Measurements from ENCODE around the gene MGAT4A.
A peak's percentile ranks its signal among the peaks of the same experiment; 100 is the strongest.
"Not testable (repeated sequence)": the region's sequence is repeated elsewhere in the genome, so short reads cannot be mapped to it uniquely, and the experiment has no call there.

Gene MGAT4A

GRCh38 chr2:98759827-98760625 is 29.1 kb upstream of the MGAT4A start:
- no peak for DNase-seq

GRCh38 chr2:98759338-98759737 is 28.4 kb upstream of the MGAT4A start:
- DNase-seq = no peak

GRCh38 chr2:98757904-98758421 is 27.0 kb upstream of the MGAT4A start:
- peak in 26 of 58 donors; percentile 18 to 61 (median 38) for DNase-seq

GRCh38 chr2:98753801-98754200 is 22.9 kb upstream of the MGAT4A start:
- DNase-seq = no peak

GRCh38 chr2:98752711-98753110 is 21.8 kb upstream of the MGAT4A start:
- not testable (repeated sequence) for DNase-seq

- DNase-seq = no peak
Observed at GRCh38 chr2:98751748-98752147, 20.8 kb upstream of the MGAT4A start.

- no peak for DNase-seq
Observed at GRCh38 chr2:98750593-98751282, 19.8 kb upstream of the MGAT4A start.

GRCh38 chr2:98749066-98749450 is 18.1 kb upstream of the MGAT4A start:
- peak in 11 of 58 donors; percentile 17 to 75 (median 38) for DNase-seq

- no peak for DNase-seq
Observed at GRCh38 chr2:98748292-98749065, 17.5 kb upstream of the MGAT4A start.

GRCh38 chr2:98747888-98748287 is 17.0 kb upstream of the MGAT4A start:
- peak in 2 of 58 donors; percentile 7 to 13 for DNase-seq

GRCh38 chr2:98746426-98746825 is 15.5 kb upstream of the MGAT4A start:
- no peak for DNase-seq

- DNase-seq = no peak
Observed at GRCh38 chr2:98744595-98744994, 13.7 kb upstream of the MGAT4A start.

GRCh38 chr2:98743835-98744234 is 12.9 kb upstream of the MGAT4A start:
- no peak for DNase-seq

GRCh38 chr2:98739020-98739419 is 8.1 kb upstream of the MGAT4A start:
- no peak for DNase-seq

GRCh38 chr2:98738304-98738703 is 7.4 kb upstream of the MGAT4A start:
- no peak for DNase-seq

GRCh38 chr2:98737848-98738247 is 6.9 kb upstream of the MGAT4A start:
- no peak for DNase-seq

GRCh38 chr2:98736464-98736889 is 5.5 kb upstream of the MGAT4A start:
- DNase-seq = no peak

- DNase-seq = no peak
Observed at GRCh38 chr2:98734823-98735260, 3.9 kb upstream of the MGAT4A start.

- no peak for DNase-seq
Observed at GRCh38 chr2:98734162-98734561, 3.2 kb upstream of the MGAT4A start.

GRCh38 chr2:98732430-98733051 is 1.6 kb upstream of the MGAT4A start:
- DNase-seq = no peak

- no peak for DNase-seq
Observed at GRCh38 chr2:98731894-98732349, 990 bp upstream of the MGAT4A start.

Data from anterior cingulate cortex (tissue), 58 donors.